ENCODE data around the gene LSM7.

DNA sequence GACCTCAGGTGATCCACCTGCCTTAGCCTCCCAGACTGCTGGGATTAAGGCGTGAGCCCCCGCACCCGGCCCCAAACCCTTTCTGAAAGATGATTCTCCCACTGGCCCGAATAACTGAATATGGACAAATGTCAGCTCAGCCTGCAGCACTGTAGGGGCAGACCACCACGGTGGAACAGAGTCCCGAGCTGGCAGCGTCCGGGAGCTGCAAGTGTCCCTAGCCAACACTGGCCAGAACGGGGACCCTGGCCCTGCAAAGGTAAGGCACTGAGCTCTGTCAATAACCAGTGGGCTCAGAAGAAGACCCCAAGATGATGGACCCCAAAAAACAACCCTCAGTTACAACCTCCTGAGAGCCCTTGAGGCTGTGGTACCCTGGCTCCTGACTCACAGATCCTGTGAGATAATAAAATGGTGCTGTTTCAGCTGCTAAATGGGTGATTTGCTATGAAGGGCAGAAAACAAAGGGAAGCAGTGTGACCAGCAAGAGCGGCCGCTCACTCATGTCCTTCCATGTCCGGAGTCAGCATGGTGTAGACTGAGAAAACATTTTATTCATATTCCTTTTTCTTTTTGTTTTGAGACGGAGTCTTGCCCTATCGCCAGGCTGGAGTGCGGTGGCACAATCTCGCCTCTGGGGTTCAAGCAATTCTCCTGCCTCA lies 1.6 kb downstream of the LSM7 start:
- TF ChIP-seq, protein P1, sequence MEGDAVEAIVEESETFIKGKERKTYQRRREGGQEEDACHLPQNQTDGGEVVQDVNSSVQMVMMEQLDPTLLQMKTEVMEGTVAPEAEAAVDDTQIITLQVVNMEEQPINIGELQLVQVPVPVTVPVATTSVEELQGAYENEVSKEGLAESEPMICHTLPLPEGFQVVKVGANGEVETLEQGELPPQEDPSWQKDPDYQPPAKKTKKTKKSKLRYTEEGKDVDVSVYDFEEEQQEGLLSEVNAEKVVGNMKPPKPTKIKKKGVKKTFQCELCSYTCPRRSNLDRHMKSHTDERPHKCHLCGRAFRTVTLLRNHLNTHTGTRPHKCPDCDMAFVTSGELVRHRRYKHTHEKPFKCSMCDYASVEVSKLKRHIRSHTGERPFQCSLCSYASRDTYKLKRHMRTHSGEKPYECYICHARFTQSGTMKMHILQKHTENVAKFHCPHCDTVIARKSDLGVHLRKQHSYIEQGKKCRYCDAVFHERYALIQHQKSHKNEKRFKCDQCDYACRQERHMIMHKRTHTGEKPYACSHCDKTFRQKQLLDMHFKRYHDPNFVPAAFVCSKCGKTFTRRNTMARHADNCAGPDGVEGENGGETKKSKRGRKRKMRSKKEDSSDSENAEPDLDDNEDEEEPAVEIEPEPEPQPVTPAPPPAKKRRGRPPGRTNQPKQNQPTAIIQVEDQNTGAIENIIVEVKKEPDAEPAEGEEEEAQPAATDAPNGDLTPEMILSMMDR (IDR thresholded peaks at IDR 0.05): no peak
- TF ChIP-seq POLR2AphosphoS5 (IDR thresholded peaks at IDR 0.05): no peak

Measured in breast epithelium (tissue), 3 donors.